Mesendoderm (in vitro differentiated cells): ENCODE results near the gene GATA6.
A peak's percentile ranks its signal among the peaks of the same experiment; 100 is the strongest.
"Not testable (repeated sequence)": the region's sequence is repeated elsewhere in the genome, so short reads cannot be mapped to it uniquely, and the experiment has no call there.

ENCODE experiments used
- DNase-seq: peaks from one replicate; pipeline ENCODE4 v3.0.0; 2013
- H2AK5ac ChIP-seq: 2 replicates; pipeline ENCODE4 v1.6.1; 2013; ENCODE audit warnings: low read length, inconsistent platforms
- H2BK120ac ChIP-seq: 2 replicates; pipeline ENCODE4 v1.6.1; 2013; ENCODE audit warnings: low read depth, mild to moderate bottlenecking, low read length, moderate library complexity, mixed read lengths
- H2BK15ac ChIP-seq: replicated peaks from 2 replicates; pipeline ENCODE4 v1.6.1; 2013; ENCODE audit warnings: low read depth, mild to moderate bottlenecking, moderate library complexity
- H2BK5ac ChIP-seq: 2 replicates; pipeline ENCODE4 v1.6.1; 2013; ENCODE audit warnings: low read length, inconsistent platforms
- H3K18ac ChIP-seq: 2 replicates; pipeline ENCODE4 v1.6.1; 2013; ENCODE audit warnings: mild to moderate bottlenecking, low read length, mixed read lengths
- H3K23ac ChIP-seq: one replicate; pipeline ENCODE4 v1.6.1; 2013; ENCODE audit warnings: low read length
- H3K27ac ChIP-seq: 2 replicates; pipeline ENCODE4 v1.5.1; 2013; ENCODE audit warnings: low read depth, mild to moderate bottlenecking, inconsistent platforms, low read length, moderate library complexity
- H3K27me3 ChIP-seq: 2 replicates; pipeline ENCODE4 v1.6.1; 2013; ENCODE audit warnings: low read length, control low read depth, mild to moderate bottlenecking, inconsistent platforms; ENCODE audit not compliant: insufficient read depth, poor library complexity
- H3K36me3 ChIP-seq: 2 replicates; pipeline ENCODE4 v1.6.1; 2013; ENCODE audit warnings: low read length, inconsistent platforms; ENCODE audit not compliant: control insufficient read depth, insufficient read depth
- H3K4ac ChIP-seq: one replicate; pipeline ENCODE4 v1.6.1; 2013; ENCODE audit warnings: low read depth, mild to moderate bottlenecking, low read length, moderate library complexity
- H3K4me1 ChIP-seq: 2 replicates; pipeline ENCODE4 v1.6.1; 2013; ENCODE audit warnings: low read depth, low read length, inconsistent platforms; ENCODE audit not compliant: control insufficient read depth
- H3K4me2 ChIP-seq: 2 replicates; pipeline ENCODE4 v1.6.1; 2013; ENCODE audit warnings: low read length
- H3K4me3 ChIP-seq: 2 replicates; pipeline ENCODE4 v1.5.1; 2013; ENCODE audit warnings: mild to moderate bottlenecking, low read length
- H3K56ac ChIP-seq: one replicate; pipeline ENCODE4 v1.6.1; 2013; ENCODE audit warnings: low read length
- H3K79me1 ChIP-seq: 2 replicates; pipeline ENCODE4 v1.6.1; 2013; ENCODE audit warnings: low read length, inconsistent platforms
- H3K79me2 ChIP-seq: 2 replicates; pipeline ENCODE4 v1.6.1; 2013; ENCODE audit warnings: mild to moderate bottlenecking, low read length; ENCODE audit not compliant: control insufficient read depth, insufficient read depth
- H3K9ac ChIP-seq: 2 replicates; pipeline ENCODE4 v1.6.1; 2013; ENCODE audit warnings: low read length, inconsistent platforms
- H4K5ac ChIP-seq: one replicate; pipeline ENCODE4 v1.6.1; 2013; ENCODE audit warnings: low read length
- H4K8ac ChIP-seq: one replicate; pipeline ENCODE4 v1.6.1; 2013; ENCODE audit warnings: low read depth, mild to moderate bottlenecking, control low read depth, low read length, moderate library complexity
- WGBS: extraction: QIAGEN DNeasy Blood & Tissue Kit; methylation state at CpG from one replicate; pipeline ENCODE4 v1.1.7; 2013; ENCODE audit warnings: low lambda C conversion rate, missing lambda C conversion rate; ENCODE audit not compliant: insufficient coverage; ENCODE audit errors: extremely low coverage; 5-methylcytosine and 5-hydroxymethylcytosine counted together

GATA6 gene

DNA sequence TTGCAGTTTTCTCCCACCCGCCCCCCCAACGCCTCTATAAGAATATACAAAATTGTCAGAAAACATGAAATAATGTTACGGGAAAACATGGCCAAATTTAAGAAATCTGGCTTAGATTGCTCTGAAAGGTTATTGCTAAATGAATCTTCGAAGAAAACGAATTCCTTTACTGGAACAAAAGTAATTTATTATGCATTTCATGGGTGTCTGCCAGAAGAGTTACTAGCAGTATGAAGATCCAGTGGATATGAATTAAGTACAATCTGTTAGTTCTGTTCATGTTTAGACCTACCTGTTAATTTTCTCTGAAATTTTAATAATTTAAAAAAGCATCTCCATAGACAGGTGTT lies 21.9 kb downstream of the GATA6 start:
- WGBS: no CpG with 5 or more reads among the region's 5 CpGs
- Histone ChIP-seq H3K9ac (no peak overlapping the region), H3K36me3 (peaks cover 16% of the 10 kb centered on the region), H3K4me2 (no peak overlapping the region), H3K27ac (no peak overlapping the region), H3K79me2 (peaks cover 25% of the 10 kb centered on the region), H3K23ac (no peak overlapping the region), H4K8ac (no peak overlapping the region), H3K27me3 (no peaks in the 10 kb centered on the region), H2AK5ac (no peak overlapping the region), H3K18ac (no peak overlapping the region), H4K5ac (no peak overlapping the region), H3K4me3 (no peak overlapping the region), H2BK15ac (no peak overlapping the region), H3K56ac (no peak overlapping the region), H3K4ac (no peak overlapping the region), H2BK120ac (no peak overlapping the region), H2BK5ac (no peak overlapping the region), H3K4me1 (peaks cover 8% of the 10 kb centered on the region), H3K79me1 (peaks cover 8% of the 10 kb centered on the region)
- no peak for DNase-seq

DNA sequence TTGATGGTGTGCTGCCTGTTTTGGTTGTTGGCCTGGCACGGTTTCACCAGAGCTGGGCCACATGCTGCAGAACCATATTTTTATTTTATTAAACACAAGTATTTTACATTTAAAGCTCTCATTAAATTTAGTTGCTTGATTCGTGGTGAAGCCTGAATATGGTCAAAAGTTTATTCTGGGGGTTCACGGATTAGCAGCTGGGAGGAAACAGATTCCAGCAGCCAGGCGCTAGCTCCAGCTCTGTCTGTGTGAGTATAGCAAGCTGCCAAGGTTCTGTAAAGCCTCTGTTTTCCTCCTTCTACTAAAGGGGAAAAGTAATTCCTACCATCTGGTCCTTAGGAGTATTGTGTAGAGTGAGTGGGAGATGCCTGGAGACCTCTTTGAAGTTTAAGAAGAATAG lies 22.5 kb downstream of the GATA6 start:
- no CpG with 5 or more reads among the region's 4 CpGs for WGBS
- no peak overlapping the region for H2BK15ac ChIP-seq
- peaks cover 8% of the 10 kb centered on the region for H3K4me1 ChIP-seq
- no peak for DNase-seq
- H3K23ac ChIP-seq: no peak overlapping the region
- no peak overlapping the region for H3K4me2 ChIP-seq
- no peaks in the 10 kb centered on the region for H3K27me3 ChIP-seq
- H3K79me1 ChIP-seq: peaks cover 8% of the 10 kb centered on the region
- H2BK120ac ChIP-seq: no peak overlapping the region
- H3K18ac ChIP-seq: no peak overlapping the region
- H3K79me2 ChIP-seq: peaks cover 22% of the 10 kb centered on the region
- H3K4ac ChIP-seq: no peak overlapping the region
- no peak overlapping the region for H2AK5ac ChIP-seq
- H3K4me3 ChIP-seq: no peak overlapping the region
- no peak overlapping the region for H4K5ac ChIP-seq
- no peak overlapping the region for H3K27ac ChIP-seq
- peaks cover 12% of the 10 kb centered on the region for H3K36me3 ChIP-seq
- H2BK5ac ChIP-seq: no peak overlapping the region
- H4K8ac ChIP-seq: no peak overlapping the region
- no peak overlapping the region for H3K9ac ChIP-seq
- H3K56ac ChIP-seq: no peak overlapping the region

DNA sequence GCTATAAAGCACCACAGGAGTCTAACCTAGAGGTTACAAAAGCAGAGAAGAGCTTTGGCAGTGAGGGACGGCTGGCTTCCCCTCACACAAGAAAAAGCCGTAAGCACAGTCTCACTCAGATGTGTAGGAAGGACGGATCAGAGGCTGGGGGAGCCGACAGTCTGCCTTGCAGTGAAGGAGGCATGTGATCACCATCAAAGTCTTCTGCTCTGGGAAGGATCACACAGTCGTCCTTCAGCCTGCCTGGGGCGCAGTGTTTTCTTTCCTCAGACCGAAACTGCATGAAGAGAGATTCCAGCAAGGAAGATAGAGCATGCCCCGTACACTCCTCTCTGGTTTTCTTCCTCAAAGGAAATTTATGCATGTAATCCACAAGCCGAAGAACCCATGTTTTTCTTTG lies 24.1 kb downstream of the GATA6 start:
- H2AK5ac ChIP-seq: no peak overlapping the region
- no peak overlapping the region for H2BK120ac ChIP-seq
- H3K23ac ChIP-seq: no peak overlapping the region
- H3K27me3 ChIP-seq: no peaks in the 10 kb centered on the region
- H3K4ac ChIP-seq: no peak overlapping the region
- no CpG with 5 or more reads among the region's 9 CpGs for WGBS
- H4K8ac ChIP-seq: no peak overlapping the region
- no peak overlapping the region for H3K56ac ChIP-seq
- H3K36me3 ChIP-seq: peaks cover 18% of the 10 kb centered on the region
- no peak overlapping the region for H3K18ac ChIP-seq
- H3K9ac ChIP-seq: peak overlapping the region; percentile 25
- no peak overlapping the region for H4K5ac ChIP-seq
- no peak overlapping the region for H3K4me3 ChIP-seq
- no peak overlapping the region for H2BK15ac ChIP-seq
- no peak for DNase-seq
- H3K4me1 ChIP-seq: peaks cover 8% of the 10 kb centered on the region
- H3K4me2 ChIP-seq: no peak overlapping the region
- peak overlapping the region; percentile 22 for H3K27ac ChIP-seq
- H3K79me1 ChIP-seq: peaks cover 12% of the 10 kb centered on the region
- H2BK5ac ChIP-seq: no peak overlapping the region
- H3K79me2 ChIP-seq: peaks cover 23% of the 10 kb centered on the region

- Histone ChIP-seq H2BK120ac (no peak overlapping the region), H3K4me2 (no peak overlapping the region), H3K36me3 (peaks cover 17% of the 10 kb centered on the region), H3K4ac (no peak overlapping the region), H3K23ac (no peak overlapping the region), H3K27me3 (no peaks in the 10 kb centered on the region), H4K8ac (no peak overlapping the region), H3K79me2 (peaks cover 23% of the 10 kb centered on the region), H3K27ac (peak overlapping the region; percentile 22), H3K79me1 (peaks cover 13% of the 10 kb centered on the region), H3K4me3 (no peak overlapping the region), H3K9ac (no peak overlapping the region), H4K5ac (no peak overlapping the region), H3K4me1 (peaks cover 8% of the 10 kb centered on the region), H3K56ac (no peak overlapping the region), H2AK5ac (no peak overlapping the region), H2BK5ac (no peak overlapping the region), H3K18ac (no peak overlapping the region), H2BK15ac (no peak overlapping the region)
- no CpG with 5 or more reads among the region's 7 CpGs for WGBS
- DNase-seq: peak; percentile 94
Observed at GRCh38 chr18:22194151-22194598, 24.8 kb downstream of the GATA6 start.

- no peak overlapping the region for H4K8ac ChIP-seq
- no peak for DNase-seq
- peaks cover 8% of the 10 kb centered on the region for H3K4me1 ChIP-seq
Observed at GRCh38 chr18:22195052-22195451, 25.7 kb downstream of the GATA6 start.

GRCh38 chr18:22196943-22197342 lies 27.6 kb downstream of the GATA6 start:
- H3K23ac ChIP-seq, H3K27ac ChIP-seq, DNase-seq, H2AK5ac ChIP-seq, H3K9ac ChIP-seq, H4K5ac ChIP-seq, H2BK5ac ChIP-seq, H2BK120ac ChIP-seq, H3K4ac ChIP-seq, H3K56ac ChIP-seq, H4K8ac ChIP-seq, H2BK15ac ChIP-seq, H3K4me1 ChIP-seq, H3K4me2 ChIP-seq, H3K4me3 ChIP-seq, H3K18ac ChIP-seq, H3K27me3 ChIP-seq: not testable (repeated sequence)
- WGBS: no CpG with 5 or more reads among the region's 5 CpGs
- H3K79me2 ChIP-seq: peaks cover 13% of the 10 kb centered on the region
- H3K79me1 ChIP-seq: peaks cover 13% of the 10 kb centered on the region
- peaks cover 26% of the 10 kb centered on the region for H3K36me3 ChIP-seq

More at GRCh38 chr18:22195052-22195451, 25.7 kb downstream of the GATA6 start:
- Histone ChIP-seq H3K4me2 (no peak overlapping the region), H3K36me3 (peaks cover 17% of the 10 kb centered on the region), H3K23ac (no peak overlapping the region), H4K5ac (no peak overlapping the region), H3K18ac (no peak overlapping the region), H3K79me2 (peaks cover 18% of the 10 kb centered on the region), H3K4me3 (no peak overlapping the region), H3K79me1 (peaks cover 11% of the 10 kb centered on the region), H2BK15ac (no peak overlapping the region), H3K27me3 (no peaks in the 10 kb centered on the region), H2BK120ac (no peak overlapping the region), H3K27ac (no peak overlapping the region), H3K4ac (no peak overlapping the region), H3K56ac (no peak overlapping the region), H2BK5ac (no peak overlapping the region), H3K9ac (no peak overlapping the region), H2AK5ac (no peak overlapping the region)
- no CpG with 5 or more reads among the region's 11 CpGs for WGBS
